Smooth muscle cell (in vitro differentiated cells): ENCODE measurements around the gene KTI12. TPM values are rescaled to one million over a fixed set of nuclear protein-coding genes. Genes with fewer than 3 reads are reported as not detected.

ENCODE experiments used
- DNase-seq: peaks from one replicate; lab custom pipeline; 2025; ENCODE audit not compliant: unreplicated experiment; lab: John Stamatoyannopoulos, UW
- H2AFZ ChIP-seq: fragments of 200-600 bp; sonication (generic); 2 replicates; pipeline ENCODE4 v1.6.0; 2016; ENCODE audit warnings: antibody characterized with exemption, low read depth, mild to moderate bottlenecking
- H3F3A ChIP-seq: fragments of 200-600 bp; sonication (generic); 2 replicates; pipeline ENCODE4 v1.6.0; 2017; ENCODE audit warnings: antibody characterized with exemption, low read depth
- H3K27ac ChIP-seq: fragments of 200-600 bp; sonication (generic); 2 replicates; pipeline ENCODE4 v1.5.1; 2016; ENCODE audit warnings: low read depth, mild to moderate bottlenecking
- H3K27me3 ChIP-seq: fragments of 200-600 bp; sonication (generic); 2 replicates; pipeline ENCODE4 v1.6.1; 2016; ENCODE audit warnings: low read depth, mild to moderate bottlenecking
- H3K36me3 ChIP-seq: fragments of 200-600 bp; sonication (generic); 2 replicates; pipeline ENCODE4 v1.5.1; 2016; ENCODE audit warnings: low read depth
- H3K4me1 ChIP-seq: fragments of 200-600 bp; sonication (generic); 2 replicates; pipeline ENCODE4 v1.5.1; 2016; ENCODE audit warnings: low read depth
- H3K4me2 ChIP-seq: fragments of 200-600 bp; sonication (generic); 2 replicates; pipeline ENCODE4 v1.6.0; 2016; ENCODE audit warnings: mild to moderate bottlenecking
- H3K4me3 ChIP-seq: fragments of 200-600 bp; sonication (generic); 2 replicates; pipeline ENCODE4 v1.5.1; 2016; ENCODE audit warnings: mild to moderate bottlenecking
- H3K79me2 ChIP-seq: fragments of 200-600 bp; sonication (generic); 2 replicates; pipeline ENCODE4 v1.6.0; 2016; ENCODE audit warnings: low read depth, mild to moderate bottlenecking
- H3K9ac ChIP-seq: fragments of 200-600 bp; sonication (generic); 2 replicates; pipeline ENCODE4 v1.6.0; 2016; ENCODE audit warnings: low read depth
- H3K9me3 ChIP-seq: fragments of 200-600 bp; sonication (generic); replicated peaks from 2 replicates; pipeline ENCODE4 v1.5.1; 2016; ENCODE audit warnings: low read depth
- H4K20me1 ChIP-seq: fragments of 200-600 bp; sonication (generic); 2 replicates; pipeline ENCODE4 v1.6.0; 2016; ENCODE audit warnings: low read depth
- CTCF ChIP-seq: fragments of 200-600 bp; sonication (generic); IDR thresholded peaks from 2 replicates; pipeline ENCODE4 v1.5.1; 2017; ENCODE audit warnings: borderline replicate concordance, mild to moderate bottlenecking, antibody characterized with exemption; ENCODE audit not compliant: insufficient read depth, poor library complexity, severe bottlenecking
- WGBS: methylation state at CpG from one replicate; pipeline ENCODE4 v1.1.7; 2016; ENCODE audit warnings: low lambda C conversion rate; 5-methylcytosine and 5-hydroxymethylcytosine counted together
- polyA plus RNA-seq: library from polyadenylated mRNA; unstranded; fragments of >200 nt; fragmentation: Nextera tagmentation; extraction: Ambion mirVana; gene quantifications from 2 replicates; pipeline ENCODE4 v1.2.1, GENCODE V29; 2016
- total RNA-seq: library from RNA; depleted of rRNA; stranded (reverse); fragments of >200 nt; gene quantifications from 2 replicates; pipeline ENCODE4 v1.2.3, GENCODE V29; 2014

The KTI12 gene
- total and polyA plus RNA-seq, 2 experiments from 2014 or later: 8.1 to 11.6 TPM

DNA sequence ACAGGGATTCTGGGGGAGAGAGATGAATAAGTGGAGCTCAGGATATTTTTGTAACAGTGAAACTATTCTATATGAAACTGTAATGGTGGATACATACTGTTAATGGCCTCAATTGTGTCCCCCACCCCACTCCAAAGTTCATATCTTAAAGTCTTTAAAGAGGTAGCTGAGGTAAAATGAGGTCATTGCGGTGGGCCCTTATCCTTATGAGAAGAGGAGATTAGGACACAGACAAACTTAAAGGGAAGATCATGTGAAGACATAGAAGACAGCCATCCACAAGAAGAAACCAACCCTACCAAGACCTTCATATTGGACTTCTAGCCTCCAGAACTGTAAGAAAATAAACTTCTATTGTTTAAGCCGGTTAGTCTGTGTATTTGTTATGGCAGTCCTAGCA lies 11.6 kb upstream of the KTI12 start:
- H3K27ac ChIP-seq: no peak overlapping the region
- no peak overlapping the region for H3K4me3 ChIP-seq
- no peak for TF ChIP-seq CTCF
- no peak overlapping the region for H2AFZ ChIP-seq
- WGBS: 97% methylated on average over 2 of the region's 2 CpGs
- no peak for DNase-seq
- H3K4me2 ChIP-seq: no peak overlapping the region
- no peaks in the 10 kb centered on the region for H3F3A ChIP-seq
- no peaks in the 10 kb centered on the region for H3K27me3 ChIP-seq
- no peaks in the 10 kb centered on the region for H3K9me3 ChIP-seq
- no peaks in the 10 kb centered on the region for H3K36me3 ChIP-seq
- no peak overlapping the region for H3K9ac ChIP-seq
- no peaks in the 10 kb centered on the region for H3K4me1 ChIP-seq
- peaks cover 29% of the 10 kb centered on the region for H4K20me1 ChIP-seq
- H3K79me2 ChIP-seq: peaks cover 21% of the 10 kb centered on the region

DNA sequence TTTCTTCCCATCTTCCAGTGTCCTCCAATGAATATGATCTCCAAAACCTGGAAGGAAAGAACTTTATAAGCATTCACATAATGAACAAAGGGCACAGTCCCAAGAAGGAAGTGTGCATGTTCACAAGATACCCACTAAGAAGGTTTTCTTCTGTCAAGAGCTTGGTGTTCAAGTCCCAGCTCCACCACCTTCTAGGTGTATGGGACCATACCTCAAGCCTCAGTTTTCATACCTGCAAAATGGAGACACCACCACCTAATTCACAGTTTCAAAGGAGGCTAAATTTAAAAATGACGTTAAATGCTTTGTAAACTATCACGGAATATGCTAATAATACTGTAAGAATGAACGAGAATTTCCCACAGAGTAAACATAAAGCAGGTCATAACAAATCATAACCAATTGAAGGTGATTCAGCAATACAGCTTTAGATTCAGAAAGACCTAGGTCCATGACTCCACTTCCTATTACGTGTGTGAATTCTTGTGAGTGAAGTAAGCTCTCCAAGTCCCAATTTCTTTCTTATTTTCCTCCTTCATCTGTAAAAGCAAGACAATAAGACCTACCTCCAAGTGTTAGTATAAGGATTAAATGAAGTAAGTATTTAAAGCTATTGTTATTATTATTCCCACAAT lies 8.1 kb upstream of the KTI12 start:
- Histone ChIP-seq H3K27ac (no peak overlapping the region), H4K20me1 (peaks cover 29% of the 10 kb centered on the region), H3K9ac (no peak overlapping the region), H3K79me2 (peaks cover 11% of the 10 kb centered on the region), H3F3A (no peaks in the 10 kb centered on the region), H3K4me3 (no peak overlapping the region), H3K4me2 (no peak overlapping the region), H3K27me3 (no peaks in the 10 kb centered on the region), H3K9me3 (no peaks in the 10 kb centered on the region), H2AFZ (no peak overlapping the region), H3K36me3 (peaks cover 11% of the 10 kb centered on the region), H3K4me1 (no peaks in the 10 kb centered on the region)
- TF ChIP-seq CTCF: no peak
- DNase-seq: no peak
- WGBS: 95% methylated on average over 4 of the region's 4 CpGs

GRCh38 chr1:52037909-52038308 lies 4.3 kb upstream of the KTI12 start:
- Histone ChIP-seq H3F3A (peaks cover 12% of the 10 kb centered on the region), H3K9ac (no peak overlapping the region), H3K4me1 (no peaks in the 10 kb centered on the region), H3K27ac (no peak overlapping the region), H4K20me1 (peaks cover 8% of the 10 kb centered on the region), H3K4me2 (no peak overlapping the region), H3K27me3 (no peaks in the 10 kb centered on the region), H2AFZ (no peak overlapping the region), H3K9me3 (no peaks in the 10 kb centered on the region), H3K79me2 (peaks cover 3% of the 10 kb centered on the region), H3K36me3 (peaks cover 14% of the 10 kb centered on the region), H3K4me3 (no peak overlapping the region)
- DNase-seq: no peak
- no peak for TF ChIP-seq CTCF
- WGBS: 90% methylated on average over 1 of the region's 1 CpG

GRCh38 chr1:52037402-52037814 lies 3.8 kb upstream of the KTI12 start:
- no peak overlapping the region for H2AFZ ChIP-seq
- H3K27me3 ChIP-seq: no peaks in the 10 kb centered on the region
- peaks cover 14% of the 10 kb centered on the region for H3K36me3 ChIP-seq
- no peak for TF ChIP-seq CTCF
- peaks cover 3% of the 10 kb centered on the region for H3K79me2 ChIP-seq
- H3K4me3 ChIP-seq: no peak overlapping the region
- 79% methylated on average over 5 of the region's 5 CpGs for WGBS
- no peak for DNase-seq
- peaks cover 3% of the 10 kb centered on the region for H3K4me1 ChIP-seq
- peaks cover 17% of the 10 kb centered on the region for H3F3A ChIP-seq
- H4K20me1 ChIP-seq: peaks cover 8% of the 10 kb centered on the region
- no peaks in the 10 kb centered on the region for H3K9me3 ChIP-seq
- H3K27ac ChIP-seq: no peak overlapping the region
- no peak overlapping the region for H3K9ac ChIP-seq
- H3K4me2 ChIP-seq: no peak overlapping the region
